Esophagus muscularis mucosa (tissue), 4 donors: ENCODE data around the gene SLC26A9. TPM values are rescaled to one million over a fixed set of nuclear protein-coding genes. Genes with fewer than 3 reads are reported as not detected.

Experiments
- DNase-seq: peaks from one replicate; pipeline ENCODE4 v3.0.0-alpha.2; 2017; ENCODE audit errors: extremely low spot score
- H3K27ac ChIP-seq, 4 donors: fragments of 200-600 bp; sonication (generic); replicated peaks in 1 of 4; 1 replicate in 3 of 4; 2 replicates in 1 of 4; pipeline ENCODE4 v1.5.1; 2016 to 2019; ENCODE audit warnings: mild to moderate bottlenecking in 1 of 4
- H3K27me3 ChIP-seq, 4 donors: fragments of 200-600 bp; sonication (generic); one replicate each; pipeline versions ENCODE4 v1.5.1 to v1.6.0; 2016 to 2019
- H3K36me3 ChIP-seq, 4 donors: fragments of 200-600 bp; sonication (generic); one replicate each; pipeline ENCODE4 v1.5.1; 2016 to 2019
- H3K4me1 ChIP-seq, 4 donors: fragments of 200-600 bp; sonication (generic); one replicate each; pipeline ENCODE4 v1.5.1; 2016 to 2019
- H3K4me3 ChIP-seq, 4 donors: fragments of 200-600 bp; sonication (generic); 1 replicate in 2 of 4; 2 replicates in 2 of 4; pipeline ENCODE4 v1.5.1; 2016 to 2019; ENCODE audit warnings: mild to moderate bottlenecking in 4 of 4, moderate library complexity in 1 of 4
- H3K9me3 ChIP-seq, 4 donors: fragments of 200-600 bp; sonication (generic); 1 replicate in 3 of 4; 2 replicates in 1 of 4; pipeline ENCODE4 v1.5.1; 2016 to 2019
- CTCF ChIP-seq, 3 experiments: fragments of 200-600 bp in 2 of 3; fragments of 450-650 bp in 1 of 3; sonication (generic) in 2 of 3; IDR thresholded peaks; one replicate each; pipeline ENCODE4 v1.5.1; 2017 to 2019; ENCODE audit warnings: antibody characterized with exemption in 3 of 3, mild to moderate bottlenecking in 2 of 3, moderate library complexity in 1 of 3
- EP300 ChIP-seq: sonication (generic); formaldehyde crosslinking; IDR thresholded peaks from one replicate; pipeline ENCODE4 v1.6.1; 2017; ENCODE audit warnings: antibody characterized with exemption
- POLR2A ChIP-seq: fragments of 450-650 bp; IDR thresholded peaks from one replicate; pipeline ENCODE4 v1.6.1; 2017; ENCODE audit warnings: antibody characterized with exemption, moderate library complexity, mild to moderate bottlenecking, low read depth
- POLR2AphosphoS5 ChIP-seq, 2 donors: sonication (generic); formaldehyde crosslinking; IDR thresholded peaks; one replicate each; pipeline ENCODE4 v1.6.1; 2017; ENCODE audit warnings: antibody characterized with exemption in 2 of 2
- WGBS: methylation state at CpG from one replicate; pipeline ENCODE4 v1.1.5; 2018; 5-methylcytosine and 5-hydroxymethylcytosine counted together
- intact Hi-C: fragments of 100-400 bp; cut with DNase I; formaldehyde crosslinking; loops from one replicate; pipeline ENCODE4 v1.15.1; 2023
- total RNA-seq, 4 donors: library from RNA; depleted of rRNA; stranded (reverse); fragments of >200 nt; gene quantifications; one replicate each; pipeline versions ENCODE4 v1.1.0 to v1.2.1, GENCODE V29; 2016

The SLC26A9 gene
- total RNA-seq, 4 donors from 2014 or later = under 0.01 TPM; not detected in 3

- intact Hi-C loops = loop anchor here (5.0 kb wide), 2 partner anchors 123 to 187 kb away; no protein-coding TSS in a partner anchor
- no peak for DNase-seq
- peaks cover 17 to 36% (median 26%) of the 10 kb centered on the region in 4 donors for H3K4me1 ChIP-seq
- WGBS = 73% methylated on average over 10 of the region's 10 CpGs
- H3K36me3 ChIP-seq = no peaks in the 10 kb centered on the region
- TF ChIP-seq POLR2A (no peak), CTCF (IDR thresholded peaks at IDR 0.05) (no peak), EP300 (no peak), POLR2AphosphoS5 (IDR thresholded peaks at IDR 0.05) (no peak)
- H3K9me3 ChIP-seq = no peaks in the 10 kb centered on the region
- no peak overlapping the region for H3K4me3 ChIP-seq
- H3K27me3 ChIP-seq = no peaks in the 10 kb centered on the region
- H3K27ac ChIP-seq = no peak overlapping the region
Observed at GRCh38 chr1:205915354-205915990, 27.8 kb downstream of the SLC26A9 start.

- Histone ChIP-seq H3K4me3 (no peak overlapping the region), H3K36me3 (no peaks in the 10 kb centered on the region), H3K27ac (no peak overlapping the region), H3K9me3 (no peaks in the 10 kb centered on the region), H3K4me1 (peaks cover 17 to 34% (median 24%) of the 10 kb centered on the region in 4 donors), H3K27me3 (no peaks in the 10 kb centered on the region)
- 85% methylated on average over 7 of the region's 7 CpGs for WGBS
- TF ChIP-seq CTCF (IDR thresholded peaks at IDR 0.05) (no peak), POLR2AphosphoS5 (IDR thresholded peaks at IDR 0.05) (no peak), EP300 (no peak), POLR2A (no peak)
- DNase-seq = no peak
- intact Hi-C loops = loop anchor here (5.0 kb wide), 2 partner anchors 122 to 188 kb away; no protein-coding TSS in a partner anchor
Observed at GRCh38 chr1:205914730-205915129, 28.5 kb downstream of the SLC26A9 start.

- WGBS = 77% methylated on average over 2 of the region's 2 CpGs
- peaks cover 17 to 28% (median 24%) of the 10 kb centered on the region in 4 donors for H3K4me1 ChIP-seq
- no peaks in the 10 kb centered on the region for H3K27me3 ChIP-seq
- H3K27ac ChIP-seq = no peak overlapping the region
- H3K4me3 ChIP-seq = no peak overlapping the region
- no peaks in the 10 kb centered on the region for H3K9me3 ChIP-seq
- H3K36me3 ChIP-seq = no peaks in the 10 kb centered on the region
- no peak for DNase-seq
- no peak for TF ChIP-seq POLR2AphosphoS5 (IDR thresholded peaks at IDR 0.05)
- no peak for TF ChIP-seq CTCF (IDR thresholded peaks at IDR 0.05)
- no peak for TF ChIP-seq EP300
- TF ChIP-seq POLR2A = no peak
- intact Hi-C loops = no loop called here
Observed at GRCh38 chr1:205914155-205914507, 29.1 kb downstream of the SLC26A9 start.

- WGBS = 45% methylated on average over 4 of the region's 4 CpGs
- Histone ChIP-seq H3K27me3 (no peaks in the 10 kb centered on the region), H3K36me3 (no peaks in the 10 kb centered on the region), H3K4me1 (peaks cover 17 to 28% (median 24%) of the 10 kb centered on the region in 4 donors), H3K9me3 (no peaks in the 10 kb centered on the region), H3K4me3 (no peak overlapping the region), H3K27ac (no peak overlapping the region)
- intact Hi-C loops = no loop called here
- DNase-seq = no peak
- no peak for TF ChIP-seq POLR2AphosphoS5 (IDR thresholded peaks at IDR 0.05)
- TF ChIP-seq CTCF (IDR thresholded peaks at IDR 0.05) = no peak
- TF ChIP-seq POLR2A = no peak
- TF ChIP-seq EP300 = no peak
Observed at GRCh38 chr1:205913451-205914154, 29.7 kb downstream of the SLC26A9 start.
